H4 (cell line): ENCODE data around the gene SCFD2. TPM values are rescaled to one million over a fixed set of nuclear protein-coding genes. Genes with fewer than 3 reads are reported as not detected.
"Not testable (repeated sequence)": the region's sequence is repeated elsewhere in the genome, so short reads cannot be mapped to it uniquely, and the experiment has no call there.

Source experiments
- DNase-seq: peaks from one replicate; pipeline ENCODE4 v3.0.0-alpha.2; 2015; ENCODE audit warnings: low spot score
- total RNA-seq: library from RNA; depleted of rRNA; stranded (reverse); fragments of >200 nt; shearing (Covaris generic); gene quantifications from 2 replicates; pipeline ENCODE4 v1.2.3, GENCODE V29; 2014

The SCFD2 gene
- total RNA-seq, 1 experiment from 2014 or later = 15.6 TPM

DNA sequence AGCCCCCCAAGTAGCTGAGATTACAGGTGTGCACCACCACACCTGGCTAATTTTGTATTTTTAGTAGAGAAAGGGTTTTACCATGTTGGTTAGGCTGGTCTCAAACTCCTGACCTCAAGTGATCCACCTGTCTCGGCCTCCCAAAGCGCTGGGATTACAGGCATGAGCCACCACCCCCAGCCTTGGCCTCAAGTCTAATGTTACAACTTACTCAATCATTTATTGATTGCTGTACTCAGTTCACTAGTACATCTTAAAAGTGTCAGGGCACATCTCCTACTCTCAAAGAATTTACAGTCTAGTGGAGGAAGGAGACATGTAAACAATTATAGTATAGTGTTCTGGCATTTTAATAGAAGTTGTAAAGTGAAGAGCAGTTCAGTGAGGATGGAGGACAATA, 19.5 kb downstream of the SCFD2 start:
- not testable (repeated sequence) for DNase-seq

DNA sequence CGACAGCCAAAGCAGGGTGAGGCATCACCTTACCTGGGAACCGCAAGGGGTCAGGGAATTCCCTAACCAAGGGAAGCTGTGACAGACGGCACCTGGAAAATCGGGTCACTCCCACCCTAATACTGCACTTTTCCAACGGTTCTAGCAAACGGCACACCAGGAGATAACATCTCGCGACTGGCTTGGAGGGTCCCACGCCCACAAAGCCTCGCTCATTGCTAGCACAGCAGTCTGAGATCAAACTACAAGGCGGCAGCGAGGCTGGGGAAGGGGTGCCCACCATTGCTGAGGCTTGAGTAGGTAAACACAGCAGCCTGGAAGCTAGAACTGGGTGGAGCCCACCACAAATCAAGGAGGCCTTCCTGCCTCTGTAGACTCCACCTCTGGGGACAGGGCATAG, 25.7 kb downstream of the SCFD2 start:
- not testable (repeated sequence) for DNase-seq

DNA sequence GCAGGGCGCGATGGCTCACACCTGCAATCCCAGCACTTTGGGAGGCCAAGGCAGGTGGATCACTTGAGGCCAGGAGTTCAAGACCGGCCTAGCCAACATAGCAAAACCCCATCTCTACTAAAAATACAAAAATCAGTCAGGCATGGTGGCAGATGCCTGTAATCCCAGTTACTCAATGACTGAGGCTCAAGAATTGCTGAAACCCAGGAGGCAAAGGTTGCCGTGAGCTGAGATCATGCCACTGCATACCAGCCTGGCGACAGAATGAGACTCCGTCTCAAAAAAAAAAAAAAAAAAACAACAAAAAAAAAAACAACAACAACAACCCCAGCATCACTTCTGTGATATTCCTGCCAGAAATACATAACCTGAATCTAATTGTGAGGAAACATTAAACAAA, 30.9 kb downstream of the SCFD2 start:
- not testable (repeated sequence) for DNase-seq

DNA sequence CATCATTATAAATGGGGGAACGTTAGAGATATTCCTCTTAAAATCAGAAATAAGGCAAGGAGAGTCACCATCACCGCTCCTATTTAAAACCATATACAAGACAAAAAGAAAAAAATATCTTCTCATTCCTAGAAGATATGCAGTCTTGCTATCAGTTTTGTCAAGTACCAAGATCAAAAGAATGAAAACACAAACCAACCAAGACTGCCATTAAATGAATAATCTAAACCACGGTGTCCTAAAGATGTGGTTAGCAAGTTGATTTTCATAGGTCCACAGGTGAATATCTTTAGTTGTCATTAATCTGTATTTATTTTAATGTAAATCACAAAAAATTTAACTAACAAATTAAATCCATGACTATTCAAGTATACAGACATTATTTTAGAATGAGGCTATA, 39.3 kb downstream of the SCFD2 start:
- no peak for DNase-seq

DNA sequence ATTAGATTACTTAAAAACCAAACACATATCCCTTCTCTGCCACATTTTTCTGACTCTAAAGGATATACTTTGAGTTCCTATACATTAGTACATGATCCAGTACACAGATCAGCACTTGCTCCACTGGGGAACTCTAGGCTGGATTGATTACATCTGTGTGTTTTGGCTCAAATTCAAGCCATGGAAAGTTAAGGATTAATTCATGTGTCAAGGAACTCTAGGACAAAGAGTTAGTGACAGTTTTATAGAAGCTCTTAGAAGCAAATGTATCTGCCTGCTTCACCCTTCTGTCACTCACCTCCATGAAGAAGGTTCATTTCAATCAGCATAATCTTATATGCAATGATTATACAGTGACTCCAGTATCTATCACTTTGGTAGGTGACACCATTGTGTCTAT, 43.2 kb downstream of the SCFD2 start:
- DNase-seq = no peak

DNA sequence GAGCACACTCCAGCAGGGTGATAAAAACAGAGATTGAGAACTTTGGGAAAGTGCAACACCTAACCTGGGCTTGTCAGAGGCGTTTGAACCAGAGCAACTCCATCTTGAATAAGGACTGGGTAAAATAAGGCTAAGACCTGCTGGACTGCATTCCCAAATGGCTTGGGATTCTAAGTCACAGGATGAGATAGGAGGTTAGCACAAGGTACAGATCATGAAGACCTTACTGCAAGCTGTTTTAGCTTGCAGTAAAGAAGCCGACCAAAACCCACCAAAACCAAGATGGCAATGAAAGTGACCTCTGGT, 43.9 kb downstream of the SCFD2 start:
- DNase-seq = no peak

DNA sequence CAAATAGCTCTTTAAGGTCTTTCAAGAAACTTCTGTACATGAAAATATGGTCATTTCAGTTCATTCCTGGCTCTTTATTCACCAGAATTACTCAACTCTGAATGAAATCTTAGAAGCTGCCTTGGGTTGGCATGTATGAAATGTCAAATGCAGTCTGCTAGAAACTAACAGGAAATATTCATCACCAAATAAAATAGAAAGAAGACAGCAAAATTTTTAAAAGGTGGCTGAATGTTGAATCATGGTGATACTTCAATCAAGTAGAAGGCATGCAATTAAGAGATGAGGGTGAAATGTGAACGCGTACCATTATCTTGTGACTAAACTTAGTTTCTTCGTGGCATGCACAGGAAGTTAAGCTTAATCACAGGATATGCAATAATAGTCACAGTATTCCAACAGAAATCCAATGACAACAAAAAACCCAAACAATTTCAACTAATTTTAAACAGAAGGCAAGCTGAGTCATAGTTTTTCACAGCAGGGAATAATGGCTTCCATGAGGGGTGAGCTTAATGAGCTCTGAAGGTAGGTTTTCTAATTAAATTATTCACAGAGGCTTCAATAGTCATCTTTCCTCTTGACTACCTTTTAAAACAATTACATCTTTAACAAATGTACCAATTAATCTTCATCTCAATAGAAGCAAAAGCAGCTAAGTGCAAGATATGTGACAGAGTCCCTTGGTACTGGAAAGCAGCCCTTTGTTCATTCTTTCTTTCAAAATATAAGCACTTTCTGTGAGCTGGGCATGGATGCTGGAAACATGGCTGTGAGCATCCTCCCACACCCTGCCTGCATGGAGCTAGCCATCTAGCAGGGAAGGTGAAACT, 44.5 kb downstream of the SCFD2 start:
- peak; percentile 84 for DNase-seq

DNA sequence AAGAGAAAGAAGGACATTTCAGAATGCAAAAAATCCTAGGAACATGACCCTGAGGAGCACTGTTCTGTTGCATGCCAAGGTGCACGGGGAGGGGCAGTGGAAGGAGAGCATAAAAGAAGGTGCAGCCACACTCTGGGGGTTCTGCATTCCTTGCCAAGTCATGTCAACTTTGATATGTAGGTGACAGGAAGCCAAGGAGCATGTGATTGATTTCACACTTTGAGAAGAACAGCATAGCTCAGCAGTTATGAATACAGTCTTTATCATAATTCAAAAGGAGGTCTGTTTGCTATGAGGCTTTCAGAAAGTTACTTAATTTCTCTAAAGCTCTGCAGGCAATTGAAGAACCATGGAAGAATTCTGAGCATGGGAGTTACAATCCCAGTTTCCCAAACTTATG, 50.6 kb downstream of the SCFD2 start:
- no peak for DNase-seq

DNA sequence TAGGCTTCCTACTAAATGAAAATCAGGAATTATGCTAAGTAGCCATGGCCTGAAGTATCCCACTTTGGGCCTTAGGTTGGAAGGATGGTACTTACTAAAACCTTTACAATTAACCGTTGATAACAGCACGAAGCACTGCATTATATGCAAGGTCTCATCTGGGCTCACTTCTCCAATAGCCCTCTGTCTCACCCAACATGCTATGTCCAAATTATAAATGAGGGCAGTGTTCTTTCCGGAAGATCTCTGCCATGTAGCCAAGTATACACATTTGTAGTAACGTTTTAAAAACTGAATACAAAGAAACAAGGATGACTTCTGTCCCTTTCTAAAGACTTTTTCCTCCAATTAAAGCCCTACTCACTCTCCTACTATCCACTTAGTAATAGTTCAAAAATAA, 51.6 kb downstream of the SCFD2 start:
- no peak for DNase-seq

DNA sequence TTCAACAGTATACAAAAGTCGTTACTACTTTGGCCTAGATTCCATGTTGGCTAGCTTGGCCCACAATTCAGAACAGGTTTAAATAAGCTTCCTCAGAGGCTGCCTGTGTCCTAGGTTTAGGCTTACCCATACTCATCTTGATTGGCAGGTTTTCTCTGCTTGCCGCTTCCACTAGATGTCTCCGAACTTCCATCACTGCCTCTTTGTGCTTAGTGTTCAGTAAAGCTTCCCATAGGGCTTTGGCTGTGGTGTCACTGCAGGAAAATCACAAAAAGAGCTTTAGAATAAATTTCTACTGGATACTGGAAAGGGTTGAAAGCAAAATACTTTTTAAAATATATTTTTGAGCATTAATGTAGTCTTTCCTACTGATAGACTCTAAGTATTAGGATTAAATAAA, 52.4 kb downstream of the SCFD2 start:
- DNase-seq = peak; percentile 15

DNA sequence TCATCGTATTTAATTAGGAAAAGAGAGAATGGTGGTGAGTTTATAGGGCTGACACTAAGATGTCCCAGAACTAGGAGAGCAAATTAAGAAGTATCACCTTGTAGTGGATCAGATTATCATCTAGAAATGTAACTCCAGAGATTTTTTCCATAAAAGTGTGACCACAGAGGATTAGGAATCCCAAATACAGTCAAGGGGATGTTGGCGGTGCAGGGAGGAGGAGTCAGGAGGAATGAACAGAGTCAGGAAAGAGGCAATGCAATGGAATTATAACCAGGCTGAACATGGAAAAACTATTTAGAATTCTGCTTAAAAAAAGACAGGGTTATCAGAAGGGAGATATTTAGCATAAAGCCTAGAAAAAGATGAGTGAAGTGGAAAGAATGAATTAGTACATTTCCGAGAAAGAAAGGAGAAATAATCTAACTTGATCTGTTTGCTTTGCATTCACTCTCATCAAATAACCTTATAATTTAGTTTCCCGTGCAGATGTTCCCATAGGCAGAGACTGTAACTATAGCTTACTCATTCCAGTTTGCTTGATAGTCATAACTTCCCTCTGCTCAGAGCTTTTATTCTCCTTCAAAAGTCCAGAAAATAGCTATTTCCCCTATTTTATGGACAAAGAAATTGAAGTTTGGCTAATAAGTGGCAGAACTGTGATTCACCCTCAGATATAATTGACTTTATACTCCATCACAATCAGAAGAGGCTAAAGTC, 56.4 kb downstream of the SCFD2 start:
- no peak for DNase-seq

DNA sequence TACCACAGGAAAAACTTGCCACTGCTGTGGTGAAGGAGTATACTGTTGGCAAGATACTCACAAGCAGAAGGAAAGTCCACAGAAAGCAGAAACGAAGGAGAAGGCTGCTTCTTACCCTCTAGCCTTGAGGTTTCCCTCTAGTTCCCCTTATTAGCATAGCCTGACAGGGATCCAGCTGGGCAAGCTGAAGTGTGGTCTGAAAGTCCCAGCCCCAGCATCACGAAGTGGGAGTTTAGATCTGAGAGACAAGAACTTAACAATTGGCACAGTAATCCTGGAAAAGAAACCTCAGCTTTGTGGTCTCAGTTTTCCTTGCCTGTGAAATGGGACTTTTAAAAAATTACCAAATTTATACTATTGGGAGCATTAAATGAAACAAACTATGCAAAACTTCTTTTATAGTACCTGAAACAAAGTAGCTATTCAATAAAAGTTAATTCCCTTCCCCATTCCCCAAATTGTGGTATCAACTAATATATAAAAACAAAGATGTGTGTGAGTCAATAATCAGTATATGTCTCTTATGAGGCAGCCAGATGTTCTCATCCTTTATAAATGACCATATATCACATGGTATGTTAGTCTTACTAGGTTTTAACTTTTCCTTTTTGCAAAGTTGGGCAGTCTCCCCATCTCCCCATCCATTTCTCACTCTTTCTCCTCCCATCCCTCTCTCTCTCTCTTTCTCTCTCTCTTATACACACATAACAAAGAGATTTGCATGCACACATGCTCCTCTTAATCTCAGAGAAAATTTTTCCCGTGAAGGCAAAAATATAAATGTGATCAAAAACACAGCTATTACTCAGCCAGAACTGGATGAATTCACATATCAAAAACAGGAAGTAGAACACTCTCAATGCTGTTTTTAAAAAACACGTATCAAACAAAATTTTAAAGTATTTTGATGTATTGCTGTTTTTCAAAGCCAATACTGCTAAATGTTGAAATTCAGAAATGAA, 57.8 kb downstream of the SCFD2 start:
- DNase-seq = no peak

DNA sequence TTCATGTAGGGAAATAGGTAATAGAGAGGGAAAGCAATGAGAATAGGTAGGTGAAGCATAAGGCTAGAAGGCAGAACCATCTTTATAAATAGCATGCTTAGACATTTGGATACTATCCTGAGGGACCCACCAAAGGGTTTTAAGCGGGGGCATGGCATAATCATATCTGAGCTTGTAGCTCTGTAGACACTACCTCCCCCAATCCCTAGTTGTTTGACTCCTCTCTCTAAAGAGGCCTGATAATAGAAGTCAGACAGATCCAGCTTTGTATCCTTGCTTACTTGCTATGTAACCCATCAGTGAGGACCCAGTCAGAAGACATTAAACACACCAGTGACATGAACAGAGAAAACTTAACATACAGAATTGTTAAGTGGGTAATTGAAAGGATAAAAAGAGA, 58.7 kb downstream of the SCFD2 start:
- DNase-seq = no peak

DNA sequence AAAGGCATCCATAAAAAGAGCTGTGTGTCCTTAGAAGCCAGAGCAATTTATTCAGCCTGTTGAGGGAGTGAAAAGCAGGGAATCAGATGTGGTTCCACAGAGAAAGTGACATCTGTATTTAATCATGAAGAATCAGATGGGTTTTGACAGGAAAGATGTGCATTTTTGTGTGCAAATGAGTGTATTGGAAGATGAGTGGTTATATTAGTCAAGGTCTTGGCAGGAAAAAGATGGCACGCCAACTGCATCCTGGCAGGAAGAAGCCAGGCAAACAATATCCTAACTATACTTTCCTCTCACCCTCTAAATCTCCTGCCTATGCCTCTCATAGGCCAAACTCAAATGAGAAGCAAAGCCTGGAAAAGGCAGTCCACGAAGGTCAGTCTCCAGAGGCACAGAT, 59.1 kb downstream of the SCFD2 start:
- DNase-seq = no peak

DNA sequence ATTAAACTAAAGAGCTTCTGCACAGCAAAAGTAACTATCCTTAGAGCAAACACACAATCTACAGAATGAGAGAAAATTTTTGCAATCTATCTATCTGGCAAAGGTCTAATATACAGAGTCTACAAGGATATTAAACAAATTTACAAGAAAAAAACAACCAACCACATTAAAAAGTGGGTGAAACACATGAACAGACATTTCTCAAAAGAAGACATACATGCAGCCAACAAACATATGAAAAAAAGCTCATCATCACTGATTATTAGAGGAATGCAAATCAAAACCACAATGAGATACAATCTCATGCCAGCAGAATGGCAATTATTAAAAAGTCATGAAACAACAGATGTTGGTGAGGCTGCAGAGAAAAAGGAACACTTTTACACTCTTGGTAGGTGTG, 73.7 kb downstream of the SCFD2 start:
- not testable (repeated sequence) for DNase-seq

DNA sequence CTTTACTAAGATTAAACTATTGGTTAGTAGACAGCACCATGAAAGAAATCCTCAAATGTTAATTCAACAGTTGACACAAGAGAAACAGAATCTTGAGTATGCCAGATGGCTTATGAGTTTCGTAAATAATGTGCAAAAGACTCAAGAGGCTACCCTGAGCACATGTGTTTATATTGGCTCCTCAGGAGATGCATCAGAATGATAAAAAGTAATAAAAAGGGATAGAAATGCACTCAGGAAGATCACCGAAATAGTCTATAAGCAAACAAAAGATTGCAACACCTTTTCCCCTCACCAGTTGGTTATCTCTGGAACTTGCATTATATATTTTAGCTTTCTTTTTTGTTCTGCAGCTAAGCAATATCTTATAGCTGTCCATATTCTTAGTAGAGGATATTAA, 84.4 kb downstream of the SCFD2 start:
- no peak for DNase-seq

DNA sequence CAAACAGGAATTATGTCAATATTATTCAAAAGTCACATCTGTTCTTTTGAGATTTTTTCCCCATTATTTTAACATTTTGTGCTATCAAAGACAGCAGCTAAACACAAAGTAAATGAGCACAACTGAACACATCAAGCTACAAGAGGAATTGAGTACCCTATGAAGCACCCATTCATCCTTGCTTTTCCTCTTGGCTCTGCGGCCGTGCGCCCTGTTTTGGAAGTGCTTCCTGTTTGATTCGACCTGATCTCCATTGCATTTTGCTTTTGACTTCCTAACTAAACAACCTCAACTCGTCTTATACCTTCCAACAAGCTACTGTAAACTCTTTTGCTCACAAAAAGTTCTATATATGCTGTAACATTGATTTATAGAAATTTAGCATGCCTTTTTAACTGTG, 85.0 kb downstream of the SCFD2 start:
- DNase-seq = no peak

DNA sequence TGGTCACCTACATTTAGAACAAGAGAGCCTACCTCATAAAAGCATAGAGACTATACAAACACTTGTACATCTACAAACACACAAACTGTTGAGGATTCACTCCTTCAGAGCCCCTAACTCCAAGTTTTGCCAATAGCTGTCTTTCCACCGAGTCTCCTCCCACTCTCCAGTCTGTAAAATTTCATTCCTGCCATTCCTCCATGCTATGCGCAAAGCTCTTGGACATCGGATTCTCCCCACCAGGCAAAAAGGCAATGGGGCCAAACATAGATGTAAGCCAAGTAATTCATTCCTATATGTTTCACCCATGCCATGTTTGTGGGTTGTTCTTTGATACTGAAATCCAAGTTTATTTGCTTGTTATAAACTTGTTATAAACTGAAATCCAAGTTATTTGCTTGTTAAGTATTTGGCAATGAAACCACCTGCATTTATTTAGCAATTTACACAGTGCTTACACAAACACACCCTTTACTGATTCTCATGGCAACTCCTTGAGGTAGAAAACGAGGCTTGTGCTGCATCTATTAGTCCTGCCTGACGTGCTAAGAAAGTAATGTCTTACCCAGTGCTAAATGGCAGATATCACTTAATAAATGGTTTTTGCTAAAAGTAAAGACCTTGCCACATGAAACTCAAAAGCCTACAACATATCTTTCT, 91.1 kb downstream of the SCFD2 start:
- no peak for DNase-seq

DNA sequence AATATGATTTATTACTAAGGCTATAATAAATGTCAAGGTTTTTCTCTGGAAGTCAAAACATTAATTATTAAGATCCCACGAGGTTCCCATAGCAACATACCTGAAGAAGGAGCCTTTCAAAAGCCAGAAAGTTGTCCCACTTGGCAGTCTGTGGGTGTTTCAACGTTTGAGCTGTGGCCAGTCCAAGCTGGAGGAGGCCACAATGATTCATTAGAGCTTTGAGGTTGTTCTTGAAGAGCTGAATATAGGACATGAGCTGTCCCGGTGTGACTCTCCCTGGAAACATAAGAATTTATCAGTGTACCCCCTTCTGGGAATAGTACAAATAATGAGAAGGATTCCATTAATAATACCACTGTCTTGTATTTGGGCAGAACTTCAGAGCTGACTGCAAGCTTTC, 92.1 kb downstream of the SCFD2 start:
- DNase-seq = no peak

DNA sequence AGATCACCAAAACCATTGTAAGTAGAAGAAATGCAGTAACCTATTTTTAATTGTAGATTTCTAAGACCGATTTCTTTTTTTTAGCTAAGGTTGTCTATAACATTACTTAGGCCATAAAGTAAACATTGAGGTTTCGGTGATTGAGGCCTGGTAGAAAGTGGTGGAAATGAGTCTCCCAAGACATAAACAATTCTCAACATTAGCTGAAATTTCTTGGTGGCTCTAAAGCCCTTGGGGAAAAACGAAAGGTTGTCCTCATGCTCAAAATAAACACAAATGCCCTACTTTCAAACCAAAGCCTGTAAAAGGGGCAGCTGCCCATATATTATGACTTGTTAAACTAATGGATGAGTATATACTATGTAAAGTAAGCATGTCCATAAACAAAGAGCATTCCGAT, 98.8 kb downstream of the SCFD2 start:
- DNase-seq = peak; percentile 93

DNA sequence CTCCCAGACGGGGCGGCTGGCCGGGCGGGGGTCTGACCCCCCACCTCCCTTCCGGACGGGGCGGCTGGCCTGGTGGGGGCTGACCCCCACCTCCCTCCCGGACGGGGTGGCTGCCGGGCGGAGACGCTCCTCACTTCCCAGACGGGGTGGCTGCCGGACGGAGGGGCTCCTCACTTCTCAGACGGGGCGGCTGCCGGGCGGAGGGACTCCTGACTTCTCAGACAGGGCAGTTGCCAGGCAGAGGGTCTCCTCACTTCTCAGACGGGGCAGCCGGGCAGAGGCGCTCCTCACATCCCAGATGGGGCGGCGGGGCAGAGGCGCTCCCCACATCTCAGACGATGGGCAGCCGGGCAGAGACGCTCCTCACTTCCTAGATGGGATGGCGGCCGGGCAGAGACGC, 109.9 kb downstream of the SCFD2 start:
- DNase-seq = not testable (repeated sequence)

DNA sequence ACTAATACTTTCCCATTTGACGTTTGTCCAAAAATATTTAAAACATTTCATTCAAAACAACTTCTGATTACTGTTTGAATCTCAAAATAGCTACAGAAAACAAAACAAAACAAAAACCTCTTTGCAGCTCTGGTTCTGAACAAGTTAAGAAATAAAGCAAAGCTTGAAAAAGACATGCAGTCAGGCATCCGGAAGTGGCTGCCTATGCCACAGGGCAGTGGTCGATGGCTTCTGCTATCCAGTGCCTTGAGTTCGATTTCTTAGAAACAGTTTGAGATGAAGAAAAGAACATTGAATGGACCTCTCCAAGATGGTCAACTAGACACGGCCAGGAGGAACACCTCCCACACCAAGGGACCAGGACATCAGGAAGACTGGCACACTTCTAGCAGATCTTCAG, 125.3 kb downstream of the SCFD2 start:
- DNase-seq = no peak
